Sigmoid colon (tissue), 7 donors: ENCODE measurements around the gene SUB1. TPM values are rescaled to one million over a fixed set of nuclear protein-coding genes. Genes with fewer than 3 reads are reported as not detected.

Experiments used
- DNase-seq: peaks from one replicate; pipeline ENCODE4 v3.0.0-alpha.2; 2019
- H3K27ac ChIP-seq, 4 donors: fragments of 200-600 bp; sonication (generic); one replicate each; pipeline ENCODE4 v1.5.1; 2016 to 2019; ENCODE audit warnings: mild to moderate bottlenecking in 1 of 4
- H3K27me3 ChIP-seq, 3 donors: fragments of 200-600 bp; sonication (generic); one replicate each; pipeline ENCODE4 v1.5.1; 2019; ENCODE audit warnings: mild to moderate bottlenecking in 1 of 3
- H3K36me3 ChIP-seq, 4 donors: fragments of 200-600 bp; sonication (generic); one replicate each; pipeline ENCODE4 v1.5.1; 2016 to 2019
- H3K4me1 ChIP-seq, 4 donors: fragments of 200-600 bp; sonication (generic); one replicate each; pipeline ENCODE4 v1.5.1; 2017 to 2019
- H3K4me3 ChIP-seq, 4 donors: fragments of 200-600 bp; sonication (generic); one replicate each; pipeline ENCODE4 v1.5.1; 2017 to 2019; ENCODE audit warnings: mild to moderate bottlenecking in 2 of 4, moderate library complexity in 1 of 4
- H3K9me3 ChIP-seq, 4 donors: fragments of 200-600 bp in 3 of 4; sonication (generic) in 3 of 4; one replicate each; pipeline versions ENCODE4 v1.5.1 to v1.6.1; 2013 to 2019
- EP300 ChIP-seq, 4 donors: sonication (generic); formaldehyde crosslinking; IDR thresholded peaks; one replicate each; pipeline ENCODE4 v1.6.1; 2017; ENCODE audit warnings: antibody characterized with exemption in 4 of 4
- POLR2A ChIP-seq, 2 donors: fragments of 450-650 bp; IDR thresholded peaks; one replicate each; pipeline ENCODE4 v1.6.1; 2016; ENCODE audit warnings: antibody characterized with exemption in 2 of 2, mild to moderate bottlenecking in 2 of 2, moderate library complexity in 2 of 2
- POLR2AphosphoS5 ChIP-seq, 4 donors: sonication (generic); formaldehyde crosslinking; IDR thresholded peaks; one replicate each; pipeline ENCODE4 v1.6.1; 2017; ENCODE audit warnings: antibody characterized with exemption in 4 of 4
- WGBS, 2 donors: extraction: QIAGEN DNeasy Blood & Tissue Kit; methylation state at CpG; one replicate each; pipeline ENCODE4 v1.1.7; 2013; 5-methylcytosine and 5-hydroxymethylcytosine counted together
- intact Hi-C: fragments of 100-400 bp; cut with DNase I; formaldehyde crosslinking; loops from one replicate; pipeline ENCODE4 v1.15.1; 2023
- polyA plus RNA-seq, 3 donors: library from polyadenylated mRNA; stranded (reverse); fragments of 200-250 nt; gene quantifications; one replicate each; pipeline ENCODE4 v1.2.3, GENCODE V29; 2013
- total RNA-seq, 4 donors: library from RNA; depleted of rRNA; stranded (reverse); fragments of >200 nt; gene quantifications; one replicate each; pipeline ENCODE4 v1.1.0, GENCODE V29; 2016
- TF ChIP-seq, protein P1 (sequence below), 4 experiments: fragments of 450-650 bp in 3 of 4; fragments of 200-600 bp in 1 of 4; IDR thresholded peaks; one replicate each; pipeline ENCODE4 v1.5.1; 2016 to 2019; ENCODE audit warnings: antibody characterized with exemption in 4 of 4, mild to moderate bottlenecking in 3 of 4, moderate library complexity in 2 of 4
- donor health status: healthy with polysubstance abuse.
- donor health status: Bipolar disorder and iron deficiency.
- donor health status: healthy.

SUB1 gene
- total and polyA plus RNA-seq, 7 donors = 84.0 to 277 (median 165) TPM

DNA sequence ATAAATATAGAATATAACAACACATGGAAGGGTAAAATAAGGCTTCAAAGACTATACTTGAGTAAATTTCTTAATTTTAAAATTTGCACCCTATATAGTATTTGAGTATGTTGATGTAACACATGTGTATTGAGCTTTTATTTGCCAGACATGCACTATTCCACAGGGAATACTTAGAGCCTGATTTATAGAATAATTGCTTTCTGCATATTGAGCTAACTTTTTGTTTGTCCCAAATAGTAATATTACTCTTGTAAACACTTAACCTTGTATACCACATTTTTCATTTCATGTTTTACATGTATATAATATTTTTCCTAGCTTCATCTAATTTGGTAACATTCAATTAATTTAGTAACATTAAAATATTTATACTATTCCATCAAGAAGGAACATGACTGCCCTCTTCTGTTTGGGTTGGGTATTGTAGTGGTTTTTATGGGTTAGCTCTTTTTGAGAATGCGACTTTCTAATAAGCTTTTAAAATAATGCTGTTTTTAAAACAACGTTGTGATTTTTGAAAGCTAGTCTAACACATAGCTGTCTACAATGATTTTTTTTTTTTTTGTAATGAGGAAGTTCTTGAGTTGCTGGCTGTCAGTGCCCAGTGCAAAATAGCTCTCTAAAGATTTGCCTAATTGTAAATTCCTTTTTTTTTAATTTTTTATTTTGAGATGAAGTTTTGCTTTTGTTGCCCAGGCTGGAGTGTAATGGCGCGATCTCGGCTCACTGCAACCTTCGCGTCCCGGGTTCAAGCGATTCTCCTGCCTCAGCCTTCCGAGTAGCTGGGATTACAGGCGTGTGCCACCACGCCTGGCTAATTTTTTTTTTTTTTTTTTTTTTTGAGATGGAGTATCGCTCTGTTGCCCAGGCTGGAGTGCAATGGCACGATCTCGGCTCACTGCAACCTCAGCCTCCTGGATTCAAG, 4.8 kb downstream of the SUB1 start:
- Histone ChIP-seq H3K27ac (no peak overlapping the region), H3K27me3 (no peaks in the 10 kb centered on the region), H3K4me1 (peaks cover 0 to 21% (median 14%) of the 10 kb centered on the region in 4 donors), H3K9me3 (no peaks in the 10 kb centered on the region), H3K36me3 (peaks cover 0 to 63% (median 30%) of the 10 kb centered on the region in 4 donors), H3K4me3 (no peak overlapping the region)
- TF ChIP-seq POLR2A (IDR thresholded peaks at IDR 0.05) = no peak
- TF ChIP-seq, protein P1, sequence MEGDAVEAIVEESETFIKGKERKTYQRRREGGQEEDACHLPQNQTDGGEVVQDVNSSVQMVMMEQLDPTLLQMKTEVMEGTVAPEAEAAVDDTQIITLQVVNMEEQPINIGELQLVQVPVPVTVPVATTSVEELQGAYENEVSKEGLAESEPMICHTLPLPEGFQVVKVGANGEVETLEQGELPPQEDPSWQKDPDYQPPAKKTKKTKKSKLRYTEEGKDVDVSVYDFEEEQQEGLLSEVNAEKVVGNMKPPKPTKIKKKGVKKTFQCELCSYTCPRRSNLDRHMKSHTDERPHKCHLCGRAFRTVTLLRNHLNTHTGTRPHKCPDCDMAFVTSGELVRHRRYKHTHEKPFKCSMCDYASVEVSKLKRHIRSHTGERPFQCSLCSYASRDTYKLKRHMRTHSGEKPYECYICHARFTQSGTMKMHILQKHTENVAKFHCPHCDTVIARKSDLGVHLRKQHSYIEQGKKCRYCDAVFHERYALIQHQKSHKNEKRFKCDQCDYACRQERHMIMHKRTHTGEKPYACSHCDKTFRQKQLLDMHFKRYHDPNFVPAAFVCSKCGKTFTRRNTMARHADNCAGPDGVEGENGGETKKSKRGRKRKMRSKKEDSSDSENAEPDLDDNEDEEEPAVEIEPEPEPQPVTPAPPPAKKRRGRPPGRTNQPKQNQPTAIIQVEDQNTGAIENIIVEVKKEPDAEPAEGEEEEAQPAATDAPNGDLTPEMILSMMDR (IDR thresholded peaks at IDR 0.05) = peak; percentile 48 to 81 (median 71)
- no peak for DNase-seq
- intact Hi-C loops = loop anchor here (5.0 to 10.0 kb wide), 6 partner anchors 83 to 418 kb away; partner anchors contain the start of genes GOLPH3, MTMR12 and ZFR
- WGBS, 2 donors = 79 to 81% methylated on average over 15 of the region's 15 CpGs

DNA sequence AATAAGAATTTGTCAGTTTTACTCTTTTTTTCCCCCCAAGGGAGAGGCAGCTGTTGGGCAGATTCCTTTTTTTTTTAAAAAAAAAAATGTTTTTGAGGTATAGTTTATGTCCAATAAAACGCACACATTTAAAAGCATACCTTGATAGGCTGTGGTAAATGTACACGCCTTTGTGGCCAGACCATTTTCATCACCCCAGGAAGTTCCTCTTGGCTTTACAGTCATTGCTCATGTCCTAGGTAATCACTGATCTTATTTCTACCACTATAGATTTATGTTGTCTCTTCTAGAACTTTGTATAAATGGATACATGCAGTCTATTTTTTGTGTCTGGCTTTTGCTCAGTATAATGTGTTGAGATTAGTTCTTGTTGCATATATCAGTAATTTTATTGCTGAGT, 9.8 kb downstream of the SUB1 start:
- Histone ChIP-seq H3K36me3 (peaks cover 0 to 94% (median 31%) of the 10 kb centered on the region in 4 donors), H3K27me3 (no peaks in the 10 kb centered on the region), H3K4me3 (no peak overlapping the region), H3K27ac (no peak overlapping the region), H3K4me1 (peaks cover 0 to 41% (median 28%) of the 10 kb centered on the region in 4 donors), H3K9me3 (no peaks in the 10 kb centered on the region)
- TF ChIP-seq EP300 (IDR thresholded peaks at IDR 0.05) = no peak
- TF ChIP-seq POLR2AphosphoS5 (IDR thresholded peaks at IDR 0.05) = no peak
- no peak for TF ChIP-seq POLR2A (IDR thresholded peaks at IDR 0.05)
- TF ChIP-seq, protein P1 (IDR thresholded peaks at IDR 0.05) = no peak
- DNase-seq = no peak
- 24 to 53% methylated on average over 2 of the region's 2 CpGs for WGBS, 2 donors
- intact Hi-C loops = loop anchor here (10.0 kb wide), 1 partner anchor 180 kb away; no protein-coding TSS in a partner anchor

DNA sequence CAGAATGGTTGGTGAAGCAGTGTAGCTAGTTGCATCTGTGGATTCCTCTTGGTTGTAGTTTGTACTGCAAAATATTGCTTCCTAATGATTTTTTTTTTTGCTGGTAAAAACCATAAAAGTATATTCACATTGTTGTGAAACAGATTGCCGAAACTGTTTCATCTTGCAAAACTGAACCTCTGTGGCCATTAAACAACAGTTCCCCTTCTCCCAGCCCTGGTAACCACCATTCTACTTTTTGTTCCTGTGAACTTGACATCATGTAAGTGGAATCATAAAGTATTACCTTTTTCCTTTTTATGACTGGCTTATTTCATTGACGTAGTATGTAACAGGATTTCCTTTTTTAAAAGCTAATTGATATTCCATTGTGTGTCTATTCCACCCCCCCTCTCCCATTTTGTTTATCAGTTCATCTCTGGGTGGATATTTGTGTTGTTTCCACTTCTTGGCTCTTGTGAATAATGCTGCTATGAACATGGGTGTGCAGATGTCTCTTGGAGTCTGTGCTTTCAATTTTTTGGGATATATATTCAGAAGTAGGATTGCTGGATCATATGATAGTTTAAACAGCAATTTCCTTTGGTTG, 11.8 kb downstream of the SUB1 start:
- Histone ChIP-seq H3K27ac (no peak overlapping the region), H3K27me3 (no peaks in the 10 kb centered on the region), H3K36me3 (peaks cover 0 to 98% (median 22%) of the 10 kb centered on the region in 4 donors), H3K4me1 (peaks cover 0 to 52% (median 39%) of the 10 kb centered on the region in 4 donors), H3K4me3 (no peak overlapping the region), H3K9me3 (no peaks in the 10 kb centered on the region)
- DNase-seq = no peak
- 38 to 45% methylated on average over 2 of the region's 2 CpGs for WGBS, 2 donors
- TF ChIP-seq, protein P1 (IDR thresholded peaks at IDR 0.05) = no peak
- TF ChIP-seq POLR2AphosphoS5 (IDR thresholded peaks at IDR 0.05) (no peak), POLR2A (IDR thresholded peaks at IDR 0.05) (no peak), EP300 (IDR thresholded peaks at IDR 0.05) (no peak)
- intact Hi-C loops = loop anchor here (10.0 kb wide), 1 partner anchor 182 kb away; no protein-coding TSS in a partner anchor

DNA sequence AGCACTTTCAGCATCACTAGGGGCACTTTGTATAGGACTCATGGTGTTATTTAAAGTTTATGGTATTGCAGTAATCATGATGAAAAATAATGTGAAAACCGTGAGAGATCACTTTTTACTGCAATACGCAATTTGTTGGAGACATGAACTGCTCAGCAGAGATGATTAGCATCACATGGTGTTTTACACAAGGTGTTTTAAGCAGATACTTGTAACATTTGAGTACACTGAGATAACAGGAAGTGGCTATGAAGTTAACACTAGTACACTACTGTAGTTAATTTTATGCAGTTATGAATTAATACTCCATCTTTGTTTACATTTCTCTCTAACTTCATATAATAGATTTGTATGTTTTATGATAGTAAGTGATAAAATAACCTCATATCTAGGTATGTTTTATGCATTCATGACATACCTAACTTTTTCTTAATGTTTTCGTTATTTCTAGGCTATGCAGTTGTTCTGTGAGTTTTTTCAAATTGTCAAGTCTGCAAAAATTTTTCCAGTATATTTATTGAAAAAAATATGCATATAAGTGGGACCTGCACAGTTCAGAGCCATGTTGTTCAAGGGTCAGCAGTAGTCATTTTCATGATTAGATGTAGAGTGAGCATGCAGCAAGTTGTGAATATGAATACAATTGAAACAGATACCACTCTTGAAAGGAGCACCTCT, 13.0 kb downstream of the SUB1 start:
- H3K9me3 ChIP-seq = no peaks in the 10 kb centered on the region
- H3K27ac ChIP-seq = peak overlapping the region in 1 of 4 donors; percentile 6
- WGBS, 2 donors = 61 to 77% methylated on average over 3 of the region's 3 CpGs
- intact Hi-C loops = loop anchor here (10.0 kb wide), 1 partner anchor 184 kb away; no protein-coding TSS in a partner anchor
- H3K27me3 ChIP-seq = no peaks in the 10 kb centered on the region
- peaks cover 0 to 55% (median 40%) of the 10 kb centered on the region in 4 donors for H3K4me1 ChIP-seq
- peaks cover 0 to 87% (median 12%) of the 10 kb centered on the region in 4 donors for H3K36me3 ChIP-seq
- no peak overlapping the region for H3K4me3 ChIP-seq
- DNase-seq = no peak
- TF ChIP-seq, protein P1 (IDR thresholded peaks at IDR 0.05) = no peak
- TF ChIP-seq EP300 (IDR thresholded peaks at IDR 0.05) (no peak), POLR2A (IDR thresholded peaks at IDR 0.05) (no peak), POLR2AphosphoS5 (IDR thresholded peaks at IDR 0.05) (no peak)
